Left lobe of liver (tissue), 2 donors: ENCODE measurements around the gene GPAT3. TPM values are rescaled to one million over a fixed set of nuclear protein-coding genes. Genes with fewer than 3 reads are reported as not detected.
"Not testable (repeated sequence)": the region's sequence is repeated elsewhere in the genome, so short reads cannot be mapped to it uniquely, and the experiment has no call there.

Experiments
- ATAC-seq: fragments of 200-7000 bp; cut with Tn5 transposase; one replicate; pipeline ENCODE4 v1.9.1; 2020; ENCODE audit warnings: mild to moderate bottlenecking, moderate library complexity
- DNase-seq: peaks from one replicate; pipeline ENCODE4 v3.0.0-alpha.2; 2020; ENCODE audit warnings: low spot score
- total RNA-seq: library from RNA; stranded (reverse); gene quantifications from one replicate; pipeline ENCODE4 v1.2.1, GENCODE V29; 2021
- donor health status: DM: no; HTN: no; CAD: no; lungs with moderate emphysema.
- donor health status: DM: no; HTN: yes; CAD: no.

GPAT3 gene
- total RNA-seq, 1 donor from 2014 or later: 9.0 TPM

GRCh38 chr4:83548151-83548905 is 12.4 kb downstream of the GPAT3 start:
- ATAC-seq: peak; percentile 67
- peak; percentile 72 for DNase-seq

- DNase-seq (no peak), ATAC-seq (no peak)
These were observed 16.2 kb downstream of the GPAT3 start for GRCh38 chr4:83552083-83552482.

GRCh38 chr4:83552924-83553323 is 17.0 kb downstream of the GPAT3 start:
- ATAC-seq (peak; percentile 83), DNase-seq (no peak)

GRCh38 chr4:83556006-83556707 is 20.2 kb downstream of the GPAT3 start:
- DNase-seq: no peak
- ATAC-seq: no peak

- DNase-seq (no peak), ATAC-seq (no peak)
These were observed 20.9 kb downstream of the GPAT3 start for GRCh38 chr4:83556816-83557215.

- DNase-seq: no peak
- ATAC-seq: no peak
These were observed 22.2 kb downstream of the GPAT3 start for GRCh38 chr4:83558059-83558653.

- DNase-seq: no peak
- ATAC-seq: no peak
These were observed 22.8 kb downstream of the GPAT3 start for GRCh38 chr4:83558680-83559079.

GRCh38 chr4:83560523-83560922 is 24.6 kb downstream of the GPAT3 start:
- no peak for ATAC-seq
- no peak for DNase-seq

- peak; percentile 95 for ATAC-seq
- DNase-seq: peak; percentile 76
These were observed 25.5 kb downstream of the GPAT3 start for GRCh38 chr4:83561381-83561780.

- DNase-seq: no peak
- no peak for ATAC-seq
These were observed 28.1 kb downstream of the GPAT3 start for GRCh38 chr4:83563998-83564397.

- DNase-seq: no peak
- ATAC-seq: peak; percentile 35
These were observed 32.2 kb downstream of the GPAT3 start for GRCh38 chr4:83568062-83568461.

- DNase-seq (no peak), ATAC-seq (no peak)
These were observed 33.5 kb downstream of the GPAT3 start for GRCh38 chr4:83569429-83569828.

- DNase-seq (no peak), ATAC-seq (peak; percentile 18)
These were observed 34.1 kb downstream of the GPAT3 start for GRCh38 chr4:83569987-83570386.

- ATAC-seq (no peak), DNase-seq (no peak)
These were observed 36.9 kb downstream of the GPAT3 start for GRCh38 chr4:83572848-83573247.

- ATAC-seq (peak; percentile 89), DNase-seq (peak; percentile 86)
These were observed 38.3 kb downstream of the GPAT3 start for GRCh38 chr4:83574247-83574646.

GRCh38 chr4:83576237-83576636 is 40.3 kb downstream of the GPAT3 start:
- ATAC-seq, DNase-seq: not testable (repeated sequence)

GRCh38 chr4:83581411-83582288 is 45.7 kb downstream of the GPAT3 start:
- ATAC-seq (no peak), DNase-seq (no peak)

- DNase-seq: peak; percentile 88
- ATAC-seq: peak; percentile 91
These were observed 46.4 kb downstream of the GPAT3 start for GRCh38 chr4:83582289-83582785.

GRCh38 chr4:83585982-83586508 is 50.1 kb downstream of the GPAT3 start:
- ATAC-seq: no peak

GRCh38 chr4:83589279-83589678 is 53.4 kb downstream of the GPAT3 start:
- ATAC-seq (no peak), DNase-seq (no peak)

More at GRCh38 chr4:83585982-83586508, 50.1 kb downstream of the GPAT3 start:
- DNase-seq: no peak
